Fibroblast of lung (primary cell): ENCODE results near the gene RIPOR3. TPM values are rescaled to one million over a fixed set of nuclear protein-coding genes. Genes with fewer than 3 reads are reported as not detected.

ENCODE experiments used
- DNase-seq, 2 donors: peaks; one replicate each; pipeline versions ENCODE4 v3.0.0 to v3.0.0-alpha.2; 2010; ENCODE audit warnings: low read depth in 2 of 2
- H2AFZ ChIP-seq: 2 replicates; pipeline ENCODE4 v1.5.1; 2012; ENCODE audit warnings: low read length, control low read depth, inconsistent platforms
- H3K27ac ChIP-seq: 2 replicates; pipeline ENCODE4 v1.5.1; 2011; ENCODE audit warnings: low read length, control low read depth; ENCODE audit not compliant: insufficient read depth
- H3K27me3 ChIP-seq: 2 replicates; pipeline ENCODE4 v1.5.1; 2011; ENCODE audit warnings: mild to moderate bottlenecking, low read length; ENCODE audit not compliant: control insufficient read depth, insufficient read depth
- H3K36me3 ChIP-seq: 2 replicates; pipeline ENCODE4 v1.5.1; 2011; ENCODE audit warnings: low read length; ENCODE audit not compliant: control insufficient read depth, insufficient read depth
- H3K4me1 ChIP-seq: 2 replicates; pipeline ENCODE4 v1.5.1; 2011; ENCODE audit warnings: low read length; ENCODE audit not compliant: control insufficient read depth, insufficient read depth; ENCODE audit errors: extremely low read depth
- H3K4me2 ChIP-seq: 2 replicates; pipeline ENCODE4 v1.5.1; 2011; ENCODE audit warnings: low read length, control low read depth; ENCODE audit not compliant: insufficient read depth; ENCODE audit errors: extremely low read depth
- H3K4me3 ChIP-seq, 4 experiments: fragments of 200-600 bp in 1 of 4; sonication (generic) in 1 of 4; replicated peaks in 1 of 4; 2 replicates each; pipeline ENCODE4 v1.5.1; 2011 to 2016; ENCODE audit warnings: low read length in 4 of 4, low read depth in 3 of 4, mild to moderate bottlenecking in 3 of 4, control low read depth in 2 of 4, inconsistent platforms in 1 of 4, mixed read lengths in 1 of 4; ENCODE audit not compliant: insufficient read depth in 1 of 4; ENCODE audit errors: control extremely low read depth in 1 of 4
- H3K79me2 ChIP-seq: 2 replicates; pipeline ENCODE4 v1.5.1; 2012; ENCODE audit warnings: mild to moderate bottlenecking, low read length, inconsistent platforms; ENCODE audit not compliant: control insufficient read depth, insufficient read depth
- H3K9ac ChIP-seq: 2 replicates; pipeline ENCODE4 v1.5.1; 2011; ENCODE audit warnings: mild to moderate bottlenecking, low read length, control low read depth; ENCODE audit not compliant: insufficient read depth
- H3K9me3 ChIP-seq: 2 replicates; pipeline ENCODE4 v1.5.1; 2012; ENCODE audit warnings: low read depth, low read length; ENCODE audit not compliant: control insufficient read depth, insufficient read depth
- H4K20me1 ChIP-seq: 2 replicates; pipeline ENCODE4 v1.5.1; 2011; ENCODE audit warnings: low read length; ENCODE audit not compliant: control insufficient read depth, insufficient read depth; ENCODE audit errors: extremely low read depth
- CTCF ChIP-seq, 2 donors: IDR thresholded peaks in 1 of 2; conservative IDR thresholded peaks in 1 of 2; 1 replicate in 1 of 2; 2 replicates in 1 of 2; pipeline ENCODE4 v1.5.1; 2011 to 2012; ENCODE audit warnings: low read length in 2 of 2, control low read depth in 1 of 2, inconsistent platforms in 1 of 2, low read depth in 1 of 2, mild to moderate bottlenecking in 1 of 2
- EZH2 ChIP-seq: IDR thresholded peaks from 2 replicates; pipeline ENCODE4 v1.5.1; 2012; ENCODE audit warnings: low read length, control low read depth, mild to moderate bottlenecking; ENCODE audit errors: missing control alignments
- polyA plus RNA-seq, 2 donors: library from polyadenylated mRNA; depleted of rRNA in 1 of 2; stranded (reverse) in 1 of 2; unstranded in 1 of 2; fragments of >200 nt; gene quantifications; 2 replicates each; pipeline ENCODE4 v1.2.1, GENCODE V29; 2011 to 2012; ENCODE audit warnings: missing spikeins in 1 of 2
- total RNA-seq: library from RNA; depleted of rRNA; stranded (reverse); fragments of >200 nt; gene quantifications from 2 replicates; pipeline ENCODE4 v1.2.1, GENCODE V29; 2014

Gene RIPOR3
- total and polyA plus RNA-seq, 2 donors (not counting 1 experiment from before 2014, with no cell fraction given) = 2.0 to 4.1 TPM

GRCh38 chr20:50537546-50538201 is 153.7 kb downstream of the RIPOR3 start:
- Histone ChIP-seq H3K4me1 (peaks cover 29% of the 10 kb centered on the region), H3K9me3 (no peaks in the 10 kb centered on the region), H2AFZ (no peak overlapping the region), H3K36me3 (no peaks in the 10 kb centered on the region), H4K20me1 (no peaks in the 10 kb centered on the region), H3K4me2 (no peak overlapping the region), H3K27me3 (no peaks in the 10 kb centered on the region), H3K27ac (no peak overlapping the region), H3K79me2 (peaks cover 76% of the 10 kb centered on the region), H3K4me3 (no peak overlapping the region), H3K9ac (no peak overlapping the region)
- no peak for TF ChIP-seq CTCF (conservative IDR thresholded peaks at IDR 0.05 in 1 of 2, IDR thresholded peaks at IDR 0.05 in 1 of 2; ENCODE audit: low read depth in 1 of 2, low read length in 2 of 2)
- DNase-seq = no peak

- DNase-seq = peak in 1 of 2 donors; percentile 56
- TF ChIP-seq CTCF (conservative IDR thresholded peaks at IDR 0.05 in 1 of 2, IDR thresholded peaks at IDR 0.05 in 1 of 2; ENCODE audit: low read depth in 1 of 2, low read length in 2 of 2) = no peak
- TF ChIP-seq EZH2 = no peak
- Histone ChIP-seq H4K20me1 (no peaks in the 10 kb centered on the region), H3K4me3 (no peak overlapping the region), H3K27me3 (no peaks in the 10 kb centered on the region), H3K79me2 (peaks cover 76% of the 10 kb centered on the region), H3K27ac (no peak overlapping the region), H3K9ac (no peak overlapping the region), H3K4me1 (peaks cover 19% of the 10 kb centered on the region), H3K9me3 (no peaks in the 10 kb centered on the region), H3K4me2 (no peak overlapping the region), H3K36me3 (no peaks in the 10 kb centered on the region), H2AFZ (no peak overlapping the region)
Observed at GRCh38 chr20:50536333-50536732, 155.0 kb downstream of the RIPOR3 start.

Other genes with a start within 250 kb of the RIPOR3 start
- gene PTPN1, start 181.2 kb downstream of the RIPOR3 start, total RNA-seq = 12.8 and 20.0 TPM in 2 replicates
- gene PTPN1, start 181.2 kb downstream of the RIPOR3 start, polyA plus RNA-seq = 28.5 and 28.7 TPM in 2 replicates
- 0.83 and 1.0 TPM in 2 replicates for gene PARD6B, start 40.0 kb upstream of the RIPOR3 start, total RNA-seq
- gene PARD6B, start 40.0 kb upstream of the RIPOR3 start, polyA plus RNA-seq = 0.23 and 0.30 TPM in 2 replicates
- gene BCAS4, start 103.5 kb upstream of the RIPOR3 start, total RNA-seq = 12.1 and 33.7 TPM in 2 replicates
- 14.1 and 26.0 TPM in 2 replicates for gene BCAS4, start 103.5 kb upstream of the RIPOR3 start, polyA plus RNA-seq
- 32.1 and 40.0 TPM in 2 replicates for gene ADNP, start 239.9 kb upstream of the RIPOR3 start, total RNA-seq
- 25.7 and 29.4 TPM in 2 replicates for gene ADNP, start 239.9 kb upstream of the RIPOR3 start, polyA plus RNA-seq